GM12891 (cell line): Measurements from ENCODE around the gene NYAP2.

ENCODE experiments used
- POLR2A ChIP-seq: IDR thresholded peaks from 2 replicates; pipeline ENCODE4 v1.6.1; 2011; ENCODE audit warnings: low read depth, low read length, control low read depth
- POLR2AphosphoS5 ChIP-seq: IDR thresholded peaks from 2 replicates; pipeline ENCODE4 v1.6.1; 2011; ENCODE audit warnings: low read depth, low read length, control low read depth
- POU2F2 ChIP-seq: IDR thresholded peaks from 2 replicates; pipeline ENCODE4 v1.6.1; 2011; ENCODE audit warnings: low read depth, mild to moderate bottlenecking, control low read depth, low read length, moderate library complexity
- SPI1 ChIP-seq: IDR thresholded peaks from 2 replicates; pipeline ENCODE4 v1.6.1; 2011; ENCODE audit warnings: low read depth, low read length, control low read depth
- TAF1 ChIP-seq: IDR thresholded peaks from 2 replicates; pipeline ENCODE4 v1.6.1; 2011; ENCODE audit warnings: low read depth, low read length, control low read depth

DNA sequence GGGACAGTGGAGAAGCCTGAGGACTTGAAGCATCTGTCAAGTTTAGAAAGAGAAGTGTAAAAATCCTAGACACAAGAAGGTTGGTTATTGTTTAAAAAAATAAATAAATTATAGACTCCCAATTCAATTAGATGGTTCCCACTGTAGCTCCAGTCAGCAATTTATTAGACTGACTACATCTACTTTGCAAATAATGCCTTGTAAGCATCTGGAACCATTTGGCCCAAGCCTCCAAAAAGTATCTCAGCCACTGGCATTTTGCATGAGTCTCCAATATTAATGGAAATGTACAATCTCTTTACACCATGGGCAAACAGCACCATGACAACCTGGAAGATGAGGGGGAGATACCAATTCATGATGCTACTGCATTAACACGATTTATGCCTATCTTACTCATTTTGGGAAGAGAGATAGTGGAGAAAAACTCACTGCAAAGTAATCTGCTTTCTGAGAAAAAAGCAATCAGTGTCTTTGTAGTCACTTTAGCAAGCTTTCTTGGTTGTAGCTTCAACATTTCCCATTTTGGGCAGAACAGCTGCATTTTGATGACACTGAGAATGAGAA lies 2.8 kb downstream of the NYAP2 start:
- no peak for TF ChIP-seq POLR2A
- TF ChIP-seq POLR2AphosphoS5 = no peak
- TF ChIP-seq TAF1 = no peak
- TF ChIP-seq POU2F2 = no peak
- TF ChIP-seq SPI1 = no peak
